CD1c-positive myeloid dendritic cell (primary cell): ENCODE data around the gene POP7.

Source experiments
- DNase-seq: peaks from one replicate; pipeline ENCODE4 v3.0.0-alpha.2; 2016; ENCODE audit errors: extremely low spot score

Gene POP7

GRCh38 chr7:100679129-100679926 lies 26.6 kb upstream of the POP7 start:
- DNase-seq = no peak

GRCh38 chr7:100679927-100680575 lies 25.9 kb upstream of the POP7 start:
- peak; percentile 29 for DNase-seq

- DNase-seq = no peak
Observed at GRCh38 chr7:100680576-100681271, 25.2 kb upstream of the POP7 start.

- no peak for DNase-seq
Observed at GRCh38 chr7:100681491-100682227, 24.3 kb upstream of the POP7 start.

- no peak for DNase-seq
Observed at GRCh38 chr7:100682228-100682741, 23.6 kb upstream of the POP7 start.

GRCh38 chr7:100682991-100683658 lies 22.8 kb upstream of the POP7 start:
- DNase-seq = no peak

- no peak for DNase-seq
Observed at GRCh38 chr7:100683659-100684533, 22.0 kb upstream of the POP7 start.

- DNase-seq = no peak
Observed at GRCh38 chr7:100684534-100685042, 21.3 kb upstream of the POP7 start.

GRCh38 chr7:100685049-100685605 lies 20.8 kb upstream of the POP7 start:
- no peak for DNase-seq

- no peak for DNase-seq
Observed at GRCh38 chr7:100685631-100686145, 20.2 kb upstream of the POP7 start.

GRCh38 chr7:100686201-100686821 lies 19.6 kb upstream of the POP7 start:
- no peak for DNase-seq

GRCh38 chr7:100686822-100687211 lies 19.1 kb upstream of the POP7 start:
- no peak for DNase-seq

GRCh38 chr7:100687261-100687660 lies 18.7 kb upstream of the POP7 start:
- no peak for DNase-seq

GRCh38 chr7:100687751-100688300 lies 18.1 kb upstream of the POP7 start:
- peak; percentile 15 for DNase-seq

- no peak for DNase-seq
Observed at GRCh38 chr7:100688326-100688860, 17.5 kb upstream of the POP7 start.

- DNase-seq = no peak
Observed at GRCh38 chr7:100689230-100690135, 16.4 kb upstream of the POP7 start.
